ENCODE data around the gene PURA. TPM values are rescaled to one million over a fixed set of nuclear protein-coding genes. Genes with fewer than 3 reads are reported as not detected.

Gene PURA
- total RNA-seq, 1 experiment from 2014 or later: 20.1 TPM

DNA sequence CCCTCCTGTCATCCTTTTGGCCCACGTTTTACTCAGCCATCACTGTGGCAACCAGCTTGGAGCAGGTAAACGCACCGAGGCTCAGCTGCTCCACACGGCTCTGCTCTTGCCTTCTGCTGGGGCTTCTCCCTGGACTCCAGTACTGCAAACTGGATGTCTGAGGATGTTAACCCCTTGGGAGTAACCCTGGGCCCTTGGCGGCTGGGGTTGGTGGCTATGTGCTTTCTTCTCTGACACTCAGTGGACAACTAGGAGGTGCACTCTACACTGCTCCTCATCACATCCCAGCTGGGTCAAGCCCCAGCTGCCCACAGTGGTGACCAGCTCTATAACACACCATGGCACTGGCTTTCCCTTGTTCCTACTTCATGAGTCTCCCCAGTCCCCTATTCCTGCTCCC is 48.9 kb downstream of the PURA start:
- TF ChIP-seq, protein P1, sequence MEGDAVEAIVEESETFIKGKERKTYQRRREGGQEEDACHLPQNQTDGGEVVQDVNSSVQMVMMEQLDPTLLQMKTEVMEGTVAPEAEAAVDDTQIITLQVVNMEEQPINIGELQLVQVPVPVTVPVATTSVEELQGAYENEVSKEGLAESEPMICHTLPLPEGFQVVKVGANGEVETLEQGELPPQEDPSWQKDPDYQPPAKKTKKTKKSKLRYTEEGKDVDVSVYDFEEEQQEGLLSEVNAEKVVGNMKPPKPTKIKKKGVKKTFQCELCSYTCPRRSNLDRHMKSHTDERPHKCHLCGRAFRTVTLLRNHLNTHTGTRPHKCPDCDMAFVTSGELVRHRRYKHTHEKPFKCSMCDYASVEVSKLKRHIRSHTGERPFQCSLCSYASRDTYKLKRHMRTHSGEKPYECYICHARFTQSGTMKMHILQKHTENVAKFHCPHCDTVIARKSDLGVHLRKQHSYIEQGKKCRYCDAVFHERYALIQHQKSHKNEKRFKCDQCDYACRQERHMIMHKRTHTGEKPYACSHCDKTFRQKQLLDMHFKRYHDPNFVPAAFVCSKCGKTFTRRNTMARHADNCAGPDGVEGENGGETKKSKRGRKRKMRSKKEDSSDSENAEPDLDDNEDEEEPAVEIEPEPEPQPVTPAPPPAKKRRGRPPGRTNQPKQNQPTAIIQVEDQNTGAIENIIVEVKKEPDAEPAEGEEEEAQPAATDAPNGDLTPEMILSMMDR (IDR thresholded peaks at IDR 0.05; ENCODE audit: unreplicated experiment): no peak
- no TSS peak for BruUV-seq (replicated peaks)
- no peak for DNase-seq (ENCODE audit: unreplicated experiment)
- no peak overlapping the region for H3K4me3 Mint-ChIP-seq (ENCODE audit: unreplicated experiment)
- ChIA-PET CTCF (interaction anchor here (0.7 to 1.2 kb wide), 7 partner anchors 9 to 189 kb away, joined by 3 to 8 read pairs (median 4); no protein-coding TSS in a partner anchor), POLR2A (interaction anchor here (1.2 to 1.5 kb wide), 2 partner anchors 11 to 13 kb away, joined by 3 to 4 read pairs; no protein-coding TSS in a partner anchor)
- peaks cover 7% of the 10 kb centered on the region for H3K4me1 Mint-ChIP-seq (ENCODE audit: insufficient read depth, unreplicated experiment)
- no peaks in the 10 kb centered on the region for H3K27me3 Mint-ChIP-seq (ENCODE audit: insufficient read depth, unreplicated experiment)
- intact Hi-C loops (cut with micrococcal nuclease): no loop called here
- H3K27ac Mint-ChIP-seq (ENCODE audit: low read depth, unreplicated experiment): no peak overlapping the region
- no peaks in the 10 kb centered on the region for H3K9me3 Mint-ChIP-seq (ENCODE audit: unreplicated experiment)
- H3K36me3 Mint-ChIP-seq (ENCODE audit: insufficient read depth, unreplicated experiment): peaks cover 6% of the 10 kb centered on the region

DNA sequence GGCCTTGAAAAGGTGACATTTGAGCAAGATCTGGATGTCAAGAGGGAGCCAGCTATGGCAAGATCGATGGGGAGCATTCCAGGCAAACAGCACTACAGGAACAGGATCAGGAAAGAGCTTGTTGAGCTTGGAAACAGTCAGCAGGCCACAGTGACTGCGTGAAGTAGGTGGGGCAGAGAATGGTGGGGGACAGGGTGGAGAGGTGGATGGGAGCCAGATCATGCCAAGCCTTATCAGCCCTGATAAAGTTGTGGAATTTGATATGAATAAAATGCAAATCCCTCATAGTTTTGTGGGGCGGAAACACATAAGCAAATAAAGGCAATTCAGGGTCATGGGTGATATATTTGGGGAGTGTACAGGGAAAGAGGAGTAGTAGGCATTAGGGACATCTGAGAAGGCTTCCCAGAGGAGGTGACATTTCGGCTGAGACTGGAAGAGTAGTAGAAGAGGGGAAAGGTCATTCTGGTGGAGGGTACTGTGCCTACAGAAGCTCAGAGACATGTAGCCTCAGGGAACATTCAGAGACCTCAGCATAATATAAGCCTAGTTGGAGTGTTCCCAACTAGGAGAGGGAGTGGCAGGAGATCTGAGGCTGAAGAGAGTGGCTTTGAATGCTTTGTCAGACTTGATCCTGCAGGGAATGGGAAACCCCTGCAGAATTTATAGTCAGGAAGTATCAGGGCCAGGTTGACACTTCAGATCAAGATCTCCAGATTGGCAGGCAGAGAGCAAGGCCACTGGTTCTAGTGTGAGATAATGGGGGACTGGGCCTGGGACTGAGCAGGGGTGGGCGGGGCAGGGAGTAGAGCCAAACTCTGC is 51.4 kb downstream of the PURA start:
- intact Hi-C loops (cut with micrococcal nuclease): no loop called here
- H3K4me1 Mint-ChIP-seq (ENCODE audit: insufficient read depth, unreplicated experiment): peaks cover 7% of the 10 kb centered on the region
- POLR2A ChIA-PET: interaction anchor here (0.6 to 1.4 kb wide), 6 partner anchors 9 to 124 kb away, joined by 3 to 6 read pairs (median 4); partner anchors contain the start of gene CYSTM1
- no peak overlapping the region for H3K27ac Mint-ChIP-seq (ENCODE audit: low read depth, unreplicated experiment)
- DNase-seq (ENCODE audit: unreplicated experiment): no peak
- no peak overlapping the region for H3K4me3 Mint-ChIP-seq (ENCODE audit: unreplicated experiment)
- peaks cover 6% of the 10 kb centered on the region for H3K36me3 Mint-ChIP-seq (ENCODE audit: insufficient read depth, unreplicated experiment)
- H3K27me3 Mint-ChIP-seq (ENCODE audit: insufficient read depth, unreplicated experiment): no peaks in the 10 kb centered on the region
- no TSS peak for BruUV-seq (replicated peaks)
- H3K9me3 Mint-ChIP-seq (ENCODE audit: unreplicated experiment): no peaks in the 10 kb centered on the region
- TF ChIP-seq, protein P1 (IDR thresholded peaks at IDR 0.05; ENCODE audit: unreplicated experiment): no peak
- CTCF ChIA-PET: interaction anchor here (0.8 to 1.3 kb wide), 6 partner anchors 15 to 230 kb away, joined by 3 to 4 read pairs (median 3); no protein-coding TSS in a partner anchor

DNA sequence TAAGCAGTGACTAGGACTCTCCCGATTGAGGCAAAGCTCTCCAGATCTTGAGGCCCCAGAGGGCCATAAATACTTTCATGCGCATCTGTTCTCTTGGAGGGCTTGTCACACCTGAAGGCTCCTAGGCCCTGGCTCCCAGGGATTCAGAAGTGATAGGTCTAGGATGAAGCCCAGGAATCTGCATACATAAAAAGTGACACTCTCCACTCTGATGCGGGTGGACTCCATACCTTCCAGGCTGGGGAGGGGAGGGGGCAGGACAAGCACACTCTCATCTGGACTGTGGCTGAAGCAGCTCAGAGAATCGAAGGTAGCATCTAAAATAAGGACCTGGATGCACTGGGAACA is 52.0 kb downstream of the PURA start:
- ChIA-PET CTCF (interaction anchor here (0.6 to 1.3 kb wide), 10 partner anchors 9 to 230 kb away, joined by 3 to 5 read pairs (median 3); no protein-coding TSS in a partner anchor), POLR2A (interaction anchor here (1.0 to 1.3 kb wide), 3 partner anchors 9 to 125 kb away, joined by 4 to 6 read pairs (median 5); partner anchors contain the start of gene CYSTM1)
- intact Hi-C loops (cut with micrococcal nuclease): no loop called here
- Mint-ChIP-seq H3K27ac (ENCODE audit: low read depth, unreplicated experiment) (no peak overlapping the region), H3K27me3 (ENCODE audit: insufficient read depth, unreplicated experiment) (no peaks in the 10 kb centered on the region), H3K36me3 (ENCODE audit: insufficient read depth, unreplicated experiment) (peaks cover 6% of the 10 kb centered on the region), H3K4me1 (ENCODE audit: insufficient read depth, unreplicated experiment) (peaks cover 7% of the 10 kb centered on the region), H3K4me3 (ENCODE audit: unreplicated experiment) (no peak overlapping the region), H3K9me3 (ENCODE audit: unreplicated experiment) (no peaks in the 10 kb centered on the region)
- BruUV-seq (replicated peaks): no TSS peak
- no peak for DNase-seq (ENCODE audit: unreplicated experiment)
- TF ChIP-seq, protein P1 (IDR thresholded peaks at IDR 0.05; ENCODE audit: unreplicated experiment): no peak

DNA sequence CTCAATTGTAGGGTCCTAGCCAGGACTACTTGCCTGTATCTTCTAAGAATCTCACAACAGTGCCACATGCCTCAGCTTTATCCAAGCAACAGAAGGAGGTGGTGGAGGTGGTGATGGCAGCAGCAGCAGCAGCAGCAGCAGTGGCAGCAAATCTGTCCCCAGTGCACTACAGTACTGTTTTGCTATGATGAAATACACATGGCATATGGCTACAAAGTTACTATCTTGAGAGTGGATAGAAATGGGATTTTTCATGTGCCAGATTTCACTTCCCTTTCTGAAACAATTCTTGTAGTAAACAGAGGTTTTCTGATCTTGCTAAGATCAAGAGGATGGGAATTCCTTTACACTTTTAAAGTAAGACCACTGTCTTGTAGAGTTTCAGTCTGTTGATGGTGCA is 53.0 kb downstream of the PURA start:
- no peak for DNase-seq (ENCODE audit: unreplicated experiment)
- Mint-ChIP-seq H3K36me3 (ENCODE audit: insufficient read depth, unreplicated experiment) (peaks cover 6% of the 10 kb centered on the region), H3K27ac (ENCODE audit: low read depth, unreplicated experiment) (no peak overlapping the region), H3K4me3 (ENCODE audit: unreplicated experiment) (no peak overlapping the region), H3K27me3 (ENCODE audit: insufficient read depth, unreplicated experiment) (no peaks in the 10 kb centered on the region), H3K9me3 (ENCODE audit: unreplicated experiment) (no peaks in the 10 kb centered on the region), H3K4me1 (ENCODE audit: insufficient read depth, unreplicated experiment) (peaks cover 7% of the 10 kb centered on the region)
- no TSS peak for BruUV-seq (replicated peaks)
- ChIA-PET POLR2A (interaction anchor here (0.6 kb wide), 1 partner anchor 46 kb away, joined by 3 read pairs; no protein-coding TSS in a partner anchor), CTCF (interaction anchor here (0.8 to 1.3 kb wide), 3 partner anchors 12 to 94 kb away, joined by 3 to 5 read pairs (median 3); no protein-coding TSS in a partner anchor)
- intact Hi-C loops (cut with micrococcal nuclease): no loop called here
- TF ChIP-seq, protein P1 (IDR thresholded peaks at IDR 0.05; ENCODE audit: unreplicated experiment): no peak
